SIG-M5 treated with dmso at 0.1 percent for 504 hours (cell line): ENCODE data around the gene HMBS.
A peak's percentile ranks its signal among the peaks of the same experiment; 100 is the strongest.
"Not testable (repeated sequence)": the region's sequence is repeated elsewhere in the genome, so short reads cannot be mapped to it uniquely, and the experiment has no call there.

ENCODE experiments used
- DNase-seq: peaks from one replicate; lab custom pipeline; 2025; ENCODE audit not compliant: unreplicated experiment; lab: John Stamatoyannopoulos, UW

Gene HMBS

DNA sequence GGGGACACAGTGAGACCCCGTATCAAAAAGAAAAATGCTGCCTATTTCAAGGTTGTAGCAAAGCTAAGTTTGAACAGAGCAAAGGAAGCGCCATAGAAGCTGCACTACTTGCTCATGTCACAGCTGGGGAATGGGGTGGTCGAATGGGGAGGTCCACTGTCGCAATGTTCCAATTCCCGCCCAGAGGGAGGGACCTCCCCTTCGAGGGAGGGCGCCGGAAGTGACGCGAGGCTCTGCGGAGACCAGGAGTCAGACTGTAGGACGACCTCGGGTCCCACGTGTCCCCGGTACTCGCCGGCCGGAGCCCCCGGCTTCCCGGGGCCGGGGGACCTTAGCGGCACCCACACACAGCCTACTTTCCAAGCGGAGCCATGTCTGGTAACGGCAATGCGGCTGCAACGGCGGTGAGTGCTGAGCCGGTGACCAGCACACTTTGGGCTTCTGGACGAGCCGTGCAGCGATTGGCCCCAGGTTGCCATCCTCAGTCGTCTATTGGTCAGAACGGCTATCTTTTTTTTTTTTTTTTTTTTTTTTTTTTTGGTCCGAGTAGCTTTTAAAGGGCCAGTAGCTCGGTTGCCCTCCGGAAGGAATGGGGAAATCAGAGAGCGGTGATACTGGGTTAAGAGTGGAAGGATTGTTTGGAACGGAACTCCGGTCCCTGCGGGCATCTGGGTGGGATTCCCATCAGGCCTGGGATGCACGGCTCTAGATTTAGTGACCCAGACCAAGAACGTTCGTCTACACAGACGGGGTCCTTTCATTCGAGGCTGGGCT lies at the start of gene HMBS:
Gene HMBS (plus strand): TSS at position 219 of the 774 bp plus-strand sequence. CDS start 153 bp downstream, at position 372.
- peak; percentile 93 for DNase-seq

DNA sequence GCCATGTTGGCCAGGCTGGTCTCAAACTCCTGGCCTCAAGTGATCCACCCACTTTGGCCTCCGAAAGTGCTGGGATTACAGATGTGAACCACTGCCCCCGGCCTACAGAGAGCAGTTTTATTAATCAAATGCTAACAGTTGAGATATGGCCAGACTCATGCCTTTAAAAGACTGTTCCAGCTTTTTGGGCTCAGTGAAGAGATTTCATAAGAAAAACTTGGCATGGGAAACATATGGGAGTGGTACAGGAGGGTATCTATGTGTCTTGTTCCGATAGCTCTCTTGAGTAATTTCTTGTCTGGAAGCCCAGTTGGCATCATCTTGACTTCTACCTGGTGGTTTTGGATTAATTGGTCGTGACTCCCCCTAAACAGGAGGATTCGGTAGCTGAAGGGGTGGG lies 45.8 kb upstream of the HMBS start:
- DNase-seq = no peak

DNA sequence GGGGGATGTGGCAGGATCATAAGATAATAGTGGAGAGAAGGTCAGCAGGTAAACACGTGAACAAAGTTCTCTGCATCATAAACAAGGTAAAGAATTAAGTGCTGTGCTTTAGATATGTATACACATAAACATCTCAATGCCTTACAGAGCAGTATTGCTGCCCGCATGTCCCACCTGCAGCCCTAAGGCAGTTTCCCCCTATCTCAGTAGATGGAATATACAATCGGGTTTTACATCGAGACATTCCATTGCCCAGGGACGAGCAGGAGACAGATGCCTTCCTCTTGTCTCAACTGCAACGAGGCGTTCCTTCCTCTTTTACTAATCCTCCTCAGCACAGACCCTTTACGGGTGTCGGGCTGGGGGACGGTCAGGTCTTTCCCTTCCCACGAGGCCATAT lies 45.2 kb upstream of the HMBS start:
- not testable (repeated sequence) for DNase-seq

DNA sequence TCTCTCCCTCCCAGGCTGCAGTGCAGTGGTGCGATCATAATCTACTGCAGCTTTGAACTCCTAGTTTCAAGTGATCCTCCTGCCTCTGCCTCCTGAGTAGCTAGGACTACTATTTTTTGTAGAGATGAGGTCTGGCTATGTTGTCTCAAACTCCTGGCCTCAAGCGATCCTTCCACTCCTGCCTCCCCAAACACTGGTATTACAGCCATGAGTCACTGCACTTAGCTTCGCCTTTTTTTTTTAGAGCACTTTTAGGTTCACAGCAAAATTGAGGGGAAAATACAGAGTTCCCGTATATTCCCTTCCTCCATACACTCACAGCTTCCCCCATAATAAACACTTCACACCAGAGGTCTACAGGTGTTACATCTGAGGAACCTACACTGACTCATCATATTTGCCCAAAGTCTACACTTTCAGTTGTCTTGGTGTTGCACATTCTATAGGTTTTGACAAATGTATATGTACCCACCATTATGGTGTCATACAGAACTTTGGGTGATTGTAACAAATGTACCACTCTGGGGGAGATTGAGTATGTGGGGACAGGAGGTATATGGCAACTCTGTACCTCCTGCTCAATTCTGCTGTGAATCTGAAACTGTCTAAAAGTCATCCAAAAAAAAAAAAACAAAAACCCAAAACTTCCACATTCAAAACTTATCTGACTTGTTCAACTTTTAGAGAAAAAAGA lies 42.7 kb upstream of the HMBS start:
- no peak for DNase-seq

DNA sequence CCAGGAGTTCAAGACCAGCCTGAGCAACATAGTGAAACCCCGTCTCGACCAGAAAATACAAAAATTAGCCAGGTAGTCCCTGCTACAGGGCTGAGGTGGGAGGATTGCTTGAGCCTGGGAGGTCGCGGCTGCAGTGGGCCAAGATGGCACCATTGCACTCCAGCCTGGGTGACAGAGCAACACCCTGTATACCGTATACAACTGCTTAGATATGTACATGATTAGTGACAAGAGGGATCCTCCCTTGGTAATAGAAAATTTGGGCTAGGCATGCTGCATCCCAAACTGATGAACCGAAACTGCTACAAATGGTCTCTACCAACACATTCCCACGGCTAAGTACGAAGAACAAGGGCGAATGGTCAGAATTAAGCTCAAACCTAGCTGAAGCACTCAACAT lies 41.8 kb upstream of the HMBS start:
- no peak for DNase-seq

DNA sequence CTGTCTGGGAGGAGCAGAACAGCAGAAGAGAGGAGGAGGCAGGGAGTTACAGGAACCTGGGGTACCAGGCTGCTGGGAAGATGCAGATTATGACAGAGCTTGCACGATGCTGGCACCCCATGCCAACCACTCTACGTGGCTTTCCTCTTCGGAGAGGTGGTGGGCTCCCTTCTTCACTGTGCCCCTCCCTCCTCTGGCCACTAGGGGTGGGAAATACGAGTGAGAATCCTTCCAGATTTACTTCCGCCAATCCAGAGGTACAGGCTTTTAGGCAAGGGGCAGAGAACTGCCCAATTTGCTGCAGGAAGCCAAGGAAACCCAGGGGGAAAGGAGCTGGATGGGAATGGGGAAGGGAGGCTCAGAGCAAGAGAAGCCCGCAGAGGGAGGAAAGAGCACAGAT lies 40.0 kb upstream of the HMBS start:
- DNase-seq = no peak

DNA sequence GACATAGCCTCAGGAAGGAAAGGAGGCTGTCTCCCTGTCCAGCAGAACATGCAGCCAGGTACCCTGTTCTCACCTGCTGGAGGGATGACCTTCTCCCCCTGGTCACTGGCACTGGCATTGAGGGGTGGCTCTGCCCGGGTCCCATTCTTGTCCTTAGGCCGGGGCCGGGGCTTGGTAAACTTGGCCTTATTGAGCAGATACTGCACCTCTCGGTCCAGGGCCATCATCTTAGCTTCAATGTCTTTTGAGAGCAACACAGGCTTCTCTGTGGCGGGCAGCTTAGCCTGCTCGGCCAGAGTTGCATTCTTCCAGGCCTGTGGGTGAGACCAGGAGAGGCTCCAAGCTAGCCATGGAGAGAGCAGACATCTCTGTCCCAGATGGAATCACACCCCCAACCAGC lies 38.2 kb upstream of the HMBS start:
- no peak for DNase-seq

DNA sequence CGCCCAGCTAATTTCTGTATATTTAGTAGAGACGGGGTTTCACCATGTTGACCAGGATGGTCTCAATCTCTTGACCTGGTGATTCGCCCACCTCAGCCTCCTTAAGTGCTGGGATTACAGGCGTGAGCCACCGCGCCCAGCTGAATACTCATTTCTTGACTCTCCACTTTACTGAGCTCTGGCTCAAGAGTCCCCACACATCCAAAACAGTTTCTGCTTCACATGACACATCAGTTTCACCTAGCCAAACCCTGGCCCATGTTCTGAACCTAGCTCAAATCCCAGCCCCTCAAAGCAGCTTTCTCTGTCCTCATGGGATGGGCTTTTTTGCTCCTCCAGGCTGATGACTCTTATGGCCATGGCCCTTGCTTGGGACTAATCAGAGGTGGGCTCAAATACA lies 37.5 kb upstream of the HMBS start:
- no peak for DNase-seq

DNA sequence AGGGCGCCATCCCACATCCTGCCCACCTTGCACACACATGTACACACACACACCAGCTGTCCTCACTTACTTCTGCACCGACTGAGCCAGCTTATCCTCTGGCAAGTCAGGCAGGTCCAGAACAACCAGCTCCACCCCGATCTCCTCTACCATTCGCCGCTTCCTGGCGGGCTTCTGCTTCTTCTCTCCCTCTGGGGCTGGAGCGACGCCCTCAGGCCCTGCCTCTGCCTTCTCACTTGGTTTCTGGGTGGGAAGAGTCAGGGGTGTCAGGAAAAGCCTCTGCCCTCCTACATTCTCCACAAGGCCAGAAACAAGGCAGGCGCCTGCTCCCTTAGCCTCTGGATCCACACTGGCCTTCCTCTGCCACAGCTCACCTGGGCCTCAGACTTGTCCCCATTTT lies 36.0 kb upstream of the HMBS start:
- DNase-seq = no peak

DNA sequence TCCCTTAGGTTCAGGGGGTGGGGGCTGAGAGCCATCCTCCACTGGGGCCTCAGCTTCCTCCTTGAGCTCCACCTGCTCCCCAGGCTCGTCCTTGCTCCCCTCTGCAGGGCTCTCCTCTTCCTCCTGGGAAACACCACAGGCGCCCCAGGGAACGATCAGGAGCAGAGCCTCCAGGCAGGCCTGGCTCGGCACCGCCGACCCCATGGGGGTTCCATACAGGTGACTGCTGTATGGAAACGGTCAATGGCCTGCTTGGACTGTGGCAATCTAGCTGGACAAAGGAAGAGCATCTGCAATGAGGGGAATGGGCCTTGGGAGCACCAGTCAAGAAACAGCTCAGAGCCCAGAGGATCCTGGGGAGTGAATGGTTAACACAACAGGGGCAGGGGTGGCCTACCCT lies 35.6 kb upstream of the HMBS start:
- no peak for DNase-seq

DNA sequence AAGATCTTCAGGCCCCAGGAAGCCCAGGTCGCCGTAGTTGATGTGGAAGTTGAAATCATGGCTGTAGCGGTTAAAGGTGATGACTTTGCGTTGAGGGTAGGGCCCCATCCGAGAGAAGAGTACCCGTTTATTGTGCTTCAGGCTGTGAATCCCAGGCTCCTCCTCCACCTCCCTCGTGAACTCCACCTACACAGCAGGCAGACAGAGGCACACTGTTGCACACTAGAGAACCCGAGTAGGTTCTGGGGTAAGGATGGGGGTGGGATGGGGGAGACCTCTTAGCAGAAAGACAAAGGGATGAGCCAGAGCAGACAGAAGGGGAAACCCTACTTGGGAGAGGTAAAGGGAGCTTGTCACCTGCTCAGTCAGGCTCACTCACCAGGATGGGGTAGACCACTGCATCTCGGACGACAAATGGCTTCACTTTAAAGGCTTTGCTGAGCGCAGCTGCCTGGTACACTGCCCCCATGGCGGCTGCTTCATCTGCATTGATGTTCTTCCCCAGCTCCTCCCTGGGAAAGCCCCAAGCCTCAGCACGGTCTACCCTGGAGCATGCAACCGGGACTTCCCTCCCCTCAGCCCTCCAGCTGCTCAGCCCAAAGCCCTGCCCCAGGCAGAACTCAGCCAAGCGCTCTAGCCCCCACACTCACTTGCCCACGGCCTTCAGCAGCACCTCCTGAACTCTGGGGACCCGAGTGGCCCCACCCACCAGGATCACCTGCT lies 33.1 kb upstream of the HMBS start:
- DNase-seq = no peak

DNA sequence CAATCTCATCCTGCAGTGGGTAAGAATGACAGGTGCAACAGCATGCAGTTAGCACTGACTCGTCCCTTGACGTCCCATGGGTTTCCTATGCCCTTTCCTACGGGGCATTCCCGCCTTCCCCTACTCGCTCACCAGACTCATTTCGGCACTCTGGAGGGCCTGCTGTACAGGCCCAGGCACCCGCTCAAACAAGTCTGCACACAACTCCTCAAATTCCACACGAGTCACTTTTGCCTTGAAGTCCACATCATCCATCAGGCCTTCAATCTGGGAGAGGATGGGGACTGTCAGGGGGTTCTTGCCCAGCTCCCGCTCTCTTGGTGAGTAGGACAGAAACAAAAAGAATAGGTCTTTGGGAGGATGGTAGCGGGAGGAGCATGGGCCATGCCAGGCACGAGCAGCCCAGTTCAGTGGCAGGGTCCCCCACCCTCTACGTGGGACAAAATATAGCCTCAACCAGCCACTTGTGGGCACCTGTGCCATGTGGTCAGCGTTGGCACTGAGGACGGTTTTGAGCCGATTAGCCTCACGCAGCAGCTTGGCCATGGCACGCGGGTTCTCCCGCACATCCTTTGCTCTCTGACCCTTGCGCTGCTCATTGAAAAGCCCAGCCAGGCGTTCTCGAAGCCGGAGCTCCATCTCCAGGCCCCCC lies 32.4 kb upstream of the HMBS start:
- no peak for DNase-seq

DNA sequence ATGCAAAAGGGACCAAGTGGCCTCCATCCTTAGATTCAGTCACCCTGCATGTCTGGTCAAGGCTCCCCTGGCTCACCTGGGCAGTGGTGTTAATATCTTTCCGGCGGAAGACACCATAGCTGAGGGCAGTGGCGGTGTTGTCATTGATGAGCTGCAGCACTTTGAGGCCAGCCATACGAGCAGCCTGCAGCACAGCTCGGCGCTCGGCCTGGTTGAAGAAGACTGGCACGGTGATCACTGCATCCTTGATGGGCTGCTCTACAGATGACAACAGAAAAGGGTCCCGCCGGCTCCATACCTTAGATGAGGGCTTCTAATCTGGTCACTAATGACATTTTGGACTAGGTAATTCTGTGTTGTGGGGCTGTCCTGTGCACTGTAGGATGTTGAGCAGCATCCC lies 30.3 kb upstream of the HMBS start:
- DNase-seq = no peak

DNA sequence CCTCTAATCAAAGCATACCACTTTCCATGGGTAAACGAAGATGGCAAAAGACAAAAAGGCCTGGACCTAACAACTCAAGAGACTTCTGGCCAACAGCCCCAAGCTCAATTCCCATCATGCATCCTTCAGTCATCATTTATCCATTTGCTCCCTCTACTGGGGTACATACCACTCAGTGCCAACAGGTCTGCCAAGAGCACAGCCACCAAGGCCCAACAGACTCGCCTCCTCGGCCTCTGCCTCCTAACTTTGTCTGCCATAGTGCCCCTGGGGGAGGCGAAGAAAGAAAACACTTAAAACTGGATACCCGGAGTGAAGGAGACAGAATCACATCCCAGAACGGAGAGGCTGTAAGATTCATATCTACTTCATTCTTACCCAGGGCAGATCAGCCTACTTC lies 28.8 kb upstream of the HMBS start:
- peak; percentile 61 for DNase-seq

DNA sequence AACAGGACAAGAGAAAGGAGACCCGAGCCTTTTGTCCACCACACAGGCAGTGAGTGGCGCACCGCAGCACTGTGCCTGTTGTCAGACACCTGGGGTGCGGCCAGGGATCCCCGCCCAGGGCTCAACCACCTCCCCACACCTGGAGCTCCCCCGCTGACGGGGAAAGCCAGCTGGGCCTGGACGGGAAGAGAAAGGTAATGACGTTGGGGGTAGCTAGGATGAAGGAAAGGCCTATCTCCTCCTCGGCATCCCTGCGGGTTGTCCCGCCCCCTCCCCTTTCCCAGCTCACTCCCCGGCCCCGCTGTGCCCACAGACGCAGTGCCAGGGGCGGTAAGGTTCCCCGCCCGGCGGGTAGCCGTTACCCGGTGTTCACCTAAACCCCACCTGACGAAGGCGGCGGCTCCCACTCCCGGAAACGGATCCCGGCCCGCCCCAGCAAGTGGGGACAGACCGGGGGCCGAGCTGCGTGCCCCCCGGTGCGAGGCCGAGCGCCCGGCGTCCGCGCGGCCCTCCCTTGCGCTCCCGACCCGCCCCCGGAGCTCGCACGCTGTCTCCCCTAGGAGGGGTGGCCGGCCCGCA lies 28.2 kb upstream of the HMBS start:
- no peak for DNase-seq

DNA sequence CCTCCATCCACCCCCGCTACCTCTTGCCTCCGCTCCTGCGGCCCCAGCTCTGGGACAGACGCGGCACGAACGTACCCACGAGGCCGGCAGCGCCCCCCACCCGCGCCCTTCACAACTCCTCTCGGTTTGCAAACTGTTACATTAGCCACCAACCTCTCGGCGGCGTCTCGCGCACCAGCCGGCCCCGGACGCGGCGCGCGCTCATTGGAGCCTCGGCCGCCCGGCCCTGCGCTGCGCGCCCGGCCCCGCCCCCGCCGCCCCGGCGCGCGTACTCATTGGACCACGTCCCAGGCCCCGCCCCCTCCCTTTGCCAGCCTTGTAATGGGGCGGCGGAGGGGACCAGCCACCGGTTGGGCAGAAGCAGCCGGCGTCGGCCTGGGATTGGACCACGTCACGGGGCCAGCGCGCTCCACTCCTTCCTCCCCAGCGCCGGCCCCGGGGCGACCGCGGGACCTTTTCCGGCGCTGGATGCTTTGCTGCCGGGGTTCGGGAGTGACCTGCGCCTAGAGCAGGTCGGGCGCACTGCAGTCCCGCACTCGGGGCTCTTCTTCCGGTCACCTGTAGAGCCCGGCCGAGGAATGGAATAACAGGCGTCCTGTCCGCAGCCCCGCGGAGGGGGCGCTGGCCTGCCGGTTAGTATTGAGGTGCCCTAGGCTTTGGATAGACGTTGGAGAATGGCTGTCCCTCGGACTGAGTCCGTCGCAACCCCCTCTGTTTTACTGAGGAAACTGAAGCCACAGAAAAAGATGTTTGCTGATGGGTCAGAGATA lies 27.5 kb upstream of the HMBS start, which contains the start of gene HYOU1:
Gene HYOU1 (minus strand): TSS at position 206 of the 770 bp plus-strand sequence. CDS start 1,045 bp downstream, outside the sequence.
- DNase-seq = peak; percentile 96

DNA sequence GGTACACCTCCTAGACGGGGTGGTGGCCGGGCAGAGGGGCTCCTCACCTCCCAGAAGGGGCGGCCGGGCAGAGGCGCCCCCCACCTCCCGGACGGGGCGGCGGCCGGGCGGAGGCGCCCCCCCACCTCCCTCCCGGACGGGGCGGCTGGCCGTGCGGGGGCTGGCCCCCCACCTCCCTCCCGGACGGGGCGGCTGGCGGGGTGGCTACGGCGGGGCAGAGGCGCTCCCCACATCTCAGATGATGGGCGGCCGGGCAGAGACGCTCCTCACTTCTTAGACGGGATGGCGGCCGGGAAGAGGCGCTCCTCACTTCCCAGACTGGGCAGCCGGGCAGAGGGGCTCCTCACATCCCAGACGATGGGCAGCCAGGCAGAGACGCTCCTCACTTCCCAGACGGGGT lies 25.6 kb upstream of the HMBS start:
- not testable (repeated sequence) for DNase-seq

DNA sequence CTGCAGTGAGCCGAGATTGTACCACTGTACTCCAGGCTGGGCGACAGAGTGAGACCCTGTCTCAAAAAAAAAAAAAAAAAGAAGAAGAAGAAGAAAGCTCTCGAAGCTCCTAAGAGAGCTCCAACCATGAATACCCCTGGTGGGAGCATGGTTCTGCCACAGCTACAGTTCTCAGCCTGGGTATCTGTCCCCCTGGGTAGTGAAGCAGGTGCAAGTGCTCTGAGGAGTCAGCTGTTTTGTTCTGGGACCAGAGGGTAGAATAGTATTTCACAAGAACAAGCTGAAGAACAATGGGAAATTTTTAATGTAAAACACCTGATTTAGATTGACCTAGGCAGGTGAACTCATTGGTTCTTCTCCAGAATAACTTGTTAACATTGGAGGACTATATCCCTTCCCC lies 23.4 kb upstream of the HMBS start:
- DNase-seq = no peak

DNA sequence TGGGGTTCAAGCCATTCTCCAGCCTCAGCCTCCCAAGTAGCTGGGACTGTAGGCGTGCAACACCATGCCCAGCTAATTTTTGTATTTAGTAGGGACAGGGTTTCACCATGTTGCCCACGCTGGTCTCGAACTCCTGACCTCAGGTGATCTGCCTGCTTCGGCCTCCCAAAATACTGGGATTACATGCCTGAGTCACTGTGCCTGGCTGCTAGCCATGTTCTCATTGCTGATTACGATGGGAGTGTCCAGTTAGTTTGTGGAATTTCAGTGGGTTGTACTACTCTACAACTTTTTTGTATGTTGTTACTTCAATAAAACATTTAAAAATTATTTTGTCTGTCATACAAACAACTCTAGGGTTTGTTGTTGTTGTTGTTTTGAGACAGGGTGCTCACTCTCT lies 21.9 kb upstream of the HMBS start:
- no peak for DNase-seq

DNA sequence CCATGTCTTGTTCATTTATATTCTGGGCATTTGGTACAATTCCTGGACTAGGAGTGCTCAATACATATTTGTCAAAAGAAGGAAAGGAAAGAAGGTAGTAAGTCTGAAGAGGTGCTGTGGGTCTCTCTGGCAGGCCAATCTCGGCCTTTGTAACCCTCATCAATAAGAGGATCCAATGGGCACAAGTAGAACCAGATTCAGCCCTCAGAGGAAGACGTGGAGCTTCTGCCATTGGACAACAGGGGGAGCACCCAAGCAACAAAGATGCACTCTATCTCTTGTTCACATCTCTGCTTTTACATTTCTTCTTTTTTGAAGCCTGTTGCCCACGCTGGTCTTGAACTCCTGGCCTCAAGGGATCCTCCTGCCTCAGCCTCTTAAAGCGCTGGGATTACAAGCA lies 19.3 kb upstream of the HMBS start:
- peak; percentile 51 for DNase-seq
